HepG2 (cell line): ENCODE results near the gene ACADS. TPM values are rescaled to one million over a fixed set of nuclear protein-coding genes. Genes with fewer than 3 reads are reported as not detected.

Source experiments
- ASH2L ChIP-seq: fragments of 300-600, 200-600 bp; sonication (generic); IDR thresholded peaks from 2 replicates; pipeline ENCODE4 v1.7.0; 2017; ENCODE audit warnings: low read depth, mild to moderate bottlenecking, moderate library complexity, mixed read lengths, low read length; ENCODE audit not compliant: insufficient read length
- ATF4 ChIP-seq, 2 experiments: fragments of 450-650 bp in 1 of 2; sonication (generic) in 1 of 2; formaldehyde crosslinking; IDR thresholded peaks; 2 replicates each; pipeline versions ENCODE4 v1.5.0 to v1.8.0; 2020 to 2022; ENCODE audit warnings: mild to moderate bottlenecking in 1 of 2, missing genetic modification reagents in 1 of 2
- CEBPZ ChIP-seq: IDR thresholded peaks from 2 replicates; pipeline ENCODE4 v1.6.1; 2012; ENCODE audit warnings: low read length, improper control_type of control experiment
- CTCF ChIP-seq: sonication (generic); formaldehyde crosslinking; IDR thresholded peaks from 2 replicates; pipeline ENCODE4 v1.5.0; 2020; ENCODE audit warnings: mild to moderate bottlenecking, missing genetic modification reagents, moderate library complexity
- ESRRA ChIP-seq: sonication (generic); formaldehyde crosslinking; IDR thresholded peaks from 2 replicates; pipeline ENCODE4 v1.5.1; 2020; ENCODE audit warnings: mild to moderate bottlenecking, low read depth, missing genetic modification reagents
- FOXJ3 ChIP-seq: sonication (generic); formaldehyde crosslinking; IDR thresholded peaks from 2 replicates; pipeline ENCODE4 v1.4.0; 2020; ENCODE audit warnings: missing genetic modification reagents, mild to moderate bottlenecking, borderline replicate concordance
- NFKBIZ ChIP-seq: IDR thresholded peaks from 2 replicates; pipeline ENCODE4 v1.6.1; 2018; ENCODE audit warnings: missing genetic modification reagents, missing compliant biosample characterization
- PAXIP1 ChIP-seq: sonication (generic); formaldehyde crosslinking; conservative IDR thresholded peaks from 2 replicates; pipeline ENCODE4 v1.4.0; 2020; ENCODE audit warnings: mild to moderate bottlenecking, missing genetic modification reagents, moderate library complexity
- RFX3 ChIP-seq: IDR thresholded peaks from 2 replicates; pipeline ENCODE4 v1.6.1; 2016; ENCODE audit warnings: missing biosample characterization, missing genetic modification reagents
- SAFB2 ChIP-seq: sonication (generic); formaldehyde crosslinking; IDR thresholded peaks from 2 replicates; pipeline ENCODE4 v1.5.1; 2020; ENCODE audit warnings: missing genetic modification reagents, low read depth, mild to moderate bottlenecking, borderline replicate concordance
- SRSF4 ChIP-seq: fragments of 200-400 bp; formaldehyde crosslinking; IDR thresholded peaks from one replicate; pipeline ENCODE4 v1.6.1; 2018; ENCODE audit warnings: mild to moderate bottlenecking, low read depth, low read length, moderate library complexity; ENCODE audit not compliant: poor library complexity, severe bottlenecking
- TBL1XR1 ChIP-seq: fragments of 150-350 bp; IDR thresholded peaks from 2 replicates; pipeline ENCODE4 v1.6.1; 2014; ENCODE audit warnings: borderline replicate concordance, low read length; ENCODE audit not compliant: partially characterized antibody
- ZC3H4 ChIP-seq: sonication (generic); formaldehyde crosslinking; IDR thresholded peaks from 2 replicates; pipeline ENCODE4 v1.4.0; 2020; ENCODE audit warnings: missing genetic modification reagents, borderline replicate concordance
- ZFAT ChIP-seq: sonication (generic); formaldehyde crosslinking; conservative IDR thresholded peaks from 2 replicates; pipeline ENCODE4 v1.8.1; 2023; ENCODE audit warnings: missing genetic modification reagents, inconsistent platforms
- ZNF234 ChIP-seq: sonication (generic); formaldehyde crosslinking; conservative IDR thresholded peaks from 2 replicates; pipeline ENCODE4 v1.5.1; 2020; ENCODE audit warnings: mild to moderate bottlenecking, missing genetic modification reagents
- ZNF878 ChIP-seq: sonication (generic); formaldehyde crosslinking; IDR thresholded peaks from 2 replicates; pipeline ENCODE4 v1.8.1; 2023; ENCODE audit warnings: mild to moderate bottlenecking, missing genetic modification reagents, moderate library complexity
- polyA plus RNA-seq, 8 experiments: library from polyadenylated mRNA; depleted of rRNA in 3 of 8; stranded (reverse) in 7 of 8; unstranded in 1 of 8; fragments of >200 nt; fragmentation: Illumina TruSeq in 4 of 8; extraction: Trizol in 4 of 8; gene quantifications; 2 replicates each; pipeline versions ENCODE4 v1.2.1 to v1.2.3, GENCODE V29; 2011 to 2016; ENCODE audit warnings: low read depth in 4 of 8, missing spikeins in 1 of 8, mixed read lengths in 1 of 8; ENCODE audit not compliant: insufficient read depth in 1 of 8
- total RNA-seq, 5 experiments: library from RNA; depleted of rRNA; stranded (reverse); fragments of >200 nt; fragmentation: Illumina TruSeq; extraction: Trizol; gene quantifications; 2 replicates each; pipeline ENCODE4 v1.2.3, GENCODE V29; 2016; ENCODE audit warnings: low read depth in 1 of 5
- TF ChIP-seq, protein P1 (sequence below): sonication (generic); formaldehyde crosslinking; IDR thresholded peaks from 2 replicates; pipeline ENCODE4 v1.4.0; 2020; ENCODE audit warnings: missing genetic modification reagents

The ACADS gene
- total and polyA plus RNA-seq, 2 of the 13 experiments (the other 11 are each of a cell fraction or from before 2014, with no cell fraction given) = 17.4 to 27.7 TPM

- TF ChIP-seq ATF4 (CRISPR knock-in tag; IDR thresholded peaks at IDR 0.05) = no peak
- no peak for TF ChIP-seq ESRRA (CRISPR knock-in tag)
- TF ChIP-seq SRSF4 = no peak
- no peak for TF ChIP-seq NFKBIZ (CRISPR knock-in tag)
- no peak for TF ChIP-seq RFX3 (CRISPR knock-in tag)
- TF ChIP-seq ZNF234 (CRISPR knock-in tag) = no peak
- TF ChIP-seq TBL1XR1 = no peak
- TF ChIP-seq, protein P1, sequence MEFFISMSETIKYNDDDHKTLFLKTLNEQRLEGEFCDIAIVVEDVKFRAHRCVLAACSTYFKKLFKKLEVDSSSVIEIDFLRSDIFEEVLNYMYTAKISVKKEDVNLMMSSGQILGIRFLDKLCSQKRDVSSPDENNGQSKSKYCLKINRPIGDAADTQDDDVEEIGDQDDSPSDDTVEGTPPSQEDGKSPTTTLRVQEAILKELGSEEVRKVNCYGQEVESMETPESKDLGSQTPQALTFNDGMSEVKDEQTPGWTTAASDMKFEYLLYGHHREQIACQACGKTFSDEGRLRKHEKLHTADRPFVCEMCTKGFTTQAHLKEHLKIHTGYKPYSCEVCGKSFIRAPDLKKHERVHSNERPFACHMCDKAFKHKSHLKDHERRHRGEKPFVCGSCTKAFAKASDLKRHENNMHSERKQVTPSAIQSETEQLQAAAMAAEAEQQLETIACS (CRISPR knock-in tag) = no peak; the same call in 1 of the 2 replicates
- TF ChIP-seq ZC3H4 = no peak
- no peak for TF ChIP-seq FOXJ3
- peak; percentile 72 for TF ChIP-seq ASH2L
- TF ChIP-seq SAFB2 = peak; percentile 33; the same call in 1 of the 2 replicates
- peak; percentile 19; the same call in 1 of the 2 replicates for TF ChIP-seq PAXIP1 (CRISPR knock-in tag)
- TF ChIP-seq CEBPZ = no peak
- TF ChIP-seq ZNF878 = no peak
- TF ChIP-seq CTCF (CRISPR knock-in tag) = no peak
- TF ChIP-seq ZFAT = no peak
These were observed at the start of gene ACADS (continued) for GRCh38 chr12:120725659-120726509.
